ENCODE results near the gene NDUFS3.

- no peak for TF ChIP-seq POLR2A (IDR thresholded peaks at IDR 0.05; ENCODE audit: low read depth, low read length)
- TF ChIP-seq POLR2AphosphoS5 (IDR thresholded peaks at IDR 0.05; ENCODE audit: low read depth, low read length), result peak; percentile 53; the same call in 1 of the 2 replicates
- peak; percentile 54 for TF ChIP-seq PAX5 (IDR thresholded peaks at IDR 0.05; ENCODE audit: insufficient read depth, low read length, severe bottlenecking)
- TF ChIP-seq TAF1 (IDR thresholded peaks at IDR 0.05; ENCODE audit: low read depth, low read length), result no peak
These were observed 26.1 kb upstream of the NDUFS3 start, which contains the start of gene CELF1 for GRCh38 chr11:47552566-47553405.
